Measurements from ENCODE around the gene SPTY2D1. TPM values are rescaled to one million over a fixed set of nuclear protein-coding genes. Genes with fewer than 3 reads are reported as not detected.

SPTY2D1 gene
- 10.6 and 13.5 TPM in 2 replicates for total RNA-seq

GRCh38 chr11:18634140-18635032, at the start of gene SPTY2D1:
Gene SPTY2D1, minus strand, starts transcription at chr11:18634342. Its CDS starts 85 bp downstream, at chr11:18634257.

GRCh38 chr11:18599739-18600230, 34.4 kb downstream of the SPTY2D1 start, which contains the start of gene MISFA:
Gene MISFA, plus strand, starts transcription at chr11:18599789. Its CDS starts 140 bp downstream, at chr11:18599929.

GRCh38 chr11:18588297-18589252, 45.6 kb downstream of the SPTY2D1 start, which contains the start of gene UEVLD:
Gene UEVLD, minus strand, starts transcription at chr11:18588734. Its CDS starts 80 bp downstream, at chr11:18588654.

Other genes starting within 250 kb of the SPTY2D1 start
- gene LDHA, start 239.8 kb downstream of the SPTY2D1 start, total RNA-seq = 761 and 785 TPM in 2 replicates
- not detected in 2 replicates for gene LDHC, start 222.0 kb downstream of the SPTY2D1 start, total RNA-seq
- gene LDHAL6A, start 178.5 kb downstream of the SPTY2D1 start, total RNA-seq = not detected in 2 replicates
- 70.6 and 103 TPM in 2 replicates for gene TSG101, start 107.4 kb downstream of the SPTY2D1 start, total RNA-seq
- gene UEVLD, start 45.6 kb downstream of the SPTY2D1 start, total RNA-seq = 25.2 and 50.5 TPM in 2 replicates
- not detected in 2 replicates for gene MISFA, start 34.6 kb downstream of the SPTY2D1 start, total RNA-seq
- 0.53 and 0.86 TPM in 2 replicates for gene TMEM86A, start 64.4 kb upstream of the SPTY2D1 start, total RNA-seq
- not detected in 2 replicates for gene IGSF22, start 91.8 kb upstream of the SPTY2D1 start, total RNA-seq
- not detected in 2 replicates for gene PTPN5, start 157.5 kb upstream of the SPTY2D1 start, total RNA-seq

All from myometrial cell (primary cell).